HepG2 (cell line): ENCODE measurements around the gene PAQR7. TPM values are rescaled to one million over a fixed set of nuclear protein-coding genes. Genes with fewer than 3 reads are reported as not detected.

ENCODE experiments used
- JDP2 ChIP-seq: sonication (generic); formaldehyde crosslinking; IDR thresholded peaks from 2 replicates; pipeline ENCODE4 v1.8.1; 2022; ENCODE audit warnings: missing genetic modification reagents, borderline replicate concordance
- KLF11 ChIP-seq: IDR thresholded peaks from 2 replicates; pipeline ENCODE4 v1.6.1; 2016; ENCODE audit warnings: missing compliant biosample characterization
- KLF9 ChIP-seq: IDR thresholded peaks from 2 replicates; pipeline ENCODE4 v1.6.1; 2016; ENCODE audit warnings: low read depth
- MBD4 ChIP-seq: IDR thresholded peaks from 2 replicates; pipeline ENCODE4 v1.6.1; 2012; ENCODE audit warnings: low read length, inconsistent platforms, borderline replicate concordance
- NFKBIZ ChIP-seq: IDR thresholded peaks from 2 replicates; pipeline ENCODE4 v1.6.1; 2018; ENCODE audit warnings: missing genetic modification reagents, missing compliant biosample characterization
- RAD51 ChIP-seq: fragments of 450-650 bp; IDR thresholded peaks from 2 replicates; pipeline ENCODE4 v1.6.1; 2016; ENCODE audit warnings: borderline replicate concordance
- RFX1 ChIP-seq: fragments of 450-650 bp; IDR thresholded peaks from 2 replicates; pipeline ENCODE4 v1.6.1; 2017
- SALL2 ChIP-seq: sonication (generic); formaldehyde crosslinking; IDR thresholded peaks from 2 replicates; pipeline ENCODE4 v1.8.1; 2023; ENCODE audit warnings: mild to moderate bottlenecking, missing genetic modification reagents, inconsistent platforms
- SKI ChIP-seq: fragments of 450-650 bp; IDR thresholded peaks from one replicate; pipeline ENCODE4 v1.6.1; 2018; ENCODE audit warnings: mild to moderate bottlenecking; ENCODE audit not compliant: partially characterized antibody
- SOX13 ChIP-seq, 3 experiments: fragments of 450-650 bp in 1 of 3; sonication (generic) in 1 of 3; formaldehyde crosslinking in 1 of 3; IDR thresholded peaks in 2 of 3; conservative IDR thresholded peaks in 1 of 3; 2 replicates each; pipeline versions ENCODE4 v1.5.0 to v1.6.1; 2016 to 2020; ENCODE audit warnings: antibody characterized with exemption in 1 of 3, mild to moderate bottlenecking in 1 of 3, missing compliant biosample characterization in 1 of 3, missing genetic modification reagents in 1 of 3, moderate library complexity in 1 of 3
- SP1 ChIP-seq, 2 experiments: fragments of 450-650 bp in 1 of 2; sonication (generic) in 1 of 2; formaldehyde crosslinking in 1 of 2; IDR thresholded peaks; 2 replicates each; pipeline versions ENCODE4 v1.4.0 to v1.6.1; 2016 to 2020; ENCODE audit warnings: missing genetic modification reagents in 1 of 2
- ZBTB7A ChIP-seq: sonication (generic); formaldehyde crosslinking; IDR thresholded peaks from 2 replicates; pipeline ENCODE4 v1.8.0; 2022; ENCODE audit warnings: mild to moderate bottlenecking, missing genetic modification reagents
- ZNF274 ChIP-seq: sonication (generic); formaldehyde crosslinking; IDR thresholded peaks from 2 replicates; pipeline ENCODE4 v1.5.1; 2020; ENCODE audit warnings: mild to moderate bottlenecking, missing genetic modification reagents
- ZNF644 ChIP-seq: IDR thresholded peaks from 2 replicates; pipeline ENCODE4 v1.6.1; 2016; ENCODE audit warnings: low read depth
- ZNF841 ChIP-seq: sonication (generic); formaldehyde crosslinking; IDR thresholded peaks from 2 replicates; pipeline ENCODE4 v1.8.1; 2023; ENCODE audit warnings: missing genetic modification reagents, borderline replicate concordance
- polyA plus RNA-seq, 8 experiments: library from polyadenylated mRNA; depleted of rRNA in 3 of 8; stranded (reverse) in 7 of 8; unstranded in 1 of 8; fragments of >200 nt; fragmentation: Illumina TruSeq in 4 of 8; extraction: Trizol in 4 of 8; gene quantifications; 2 replicates each; pipeline versions ENCODE4 v1.2.1 to v1.2.3, GENCODE V29; 2011 to 2016; ENCODE audit warnings: low read depth in 4 of 8, missing spikeins in 1 of 8, mixed read lengths in 1 of 8; ENCODE audit not compliant: insufficient read depth in 1 of 8
- total RNA-seq, 5 experiments: library from RNA; depleted of rRNA; stranded (reverse); fragments of >200 nt; fragmentation: Illumina TruSeq; extraction: Trizol; gene quantifications; 2 replicates each; pipeline ENCODE4 v1.2.3, GENCODE V29; 2016; ENCODE audit warnings: low read depth in 1 of 5
- TF ChIP-seq, protein P1 (sequence below): sonication (generic); formaldehyde crosslinking; IDR thresholded peaks from 2 replicates; pipeline ENCODE4 v1.8.0; 2022; ENCODE audit warnings: mild to moderate bottlenecking, missing genetic modification reagents, moderate library complexity
- TF ChIP-seq, protein P2 (sequence below): IDR thresholded peaks from 2 replicates; pipeline ENCODE4 v1.6.1; 2016; ENCODE audit warnings: missing genetic modification reagents, missing compliant biosample characterization
- TF ChIP-seq, protein P3 (sequence below): sonication (generic); formaldehyde crosslinking; IDR thresholded peaks from 2 replicates; pipeline ENCODE4 v1.5.1; 2020; ENCODE audit warnings: mild to moderate bottlenecking, missing genetic modification reagents, borderline replicate concordance
- TF ChIP-seq, protein P4 (sequence below): sonication (generic); formaldehyde crosslinking; IDR thresholded peaks from 2 replicates; pipeline ENCODE4 v1.4.0; 2020; ENCODE audit warnings: missing genetic modification reagents, borderline replicate concordance
- TF ChIP-seq, protein P5 (sequence below): sonication (generic); formaldehyde crosslinking; IDR thresholded peaks from 2 replicates; pipeline ENCODE4 v1.4.0; 2020; ENCODE audit warnings: low read depth, mild to moderate bottlenecking, missing genetic modification reagents

The PAQR7 gene
- total and polyA plus RNA-seq, 2 of the 13 experiments (the other 11 are each of a cell fraction or from before 2014, with no cell fraction given): 13.2 to 16.6 TPM

DNA sequence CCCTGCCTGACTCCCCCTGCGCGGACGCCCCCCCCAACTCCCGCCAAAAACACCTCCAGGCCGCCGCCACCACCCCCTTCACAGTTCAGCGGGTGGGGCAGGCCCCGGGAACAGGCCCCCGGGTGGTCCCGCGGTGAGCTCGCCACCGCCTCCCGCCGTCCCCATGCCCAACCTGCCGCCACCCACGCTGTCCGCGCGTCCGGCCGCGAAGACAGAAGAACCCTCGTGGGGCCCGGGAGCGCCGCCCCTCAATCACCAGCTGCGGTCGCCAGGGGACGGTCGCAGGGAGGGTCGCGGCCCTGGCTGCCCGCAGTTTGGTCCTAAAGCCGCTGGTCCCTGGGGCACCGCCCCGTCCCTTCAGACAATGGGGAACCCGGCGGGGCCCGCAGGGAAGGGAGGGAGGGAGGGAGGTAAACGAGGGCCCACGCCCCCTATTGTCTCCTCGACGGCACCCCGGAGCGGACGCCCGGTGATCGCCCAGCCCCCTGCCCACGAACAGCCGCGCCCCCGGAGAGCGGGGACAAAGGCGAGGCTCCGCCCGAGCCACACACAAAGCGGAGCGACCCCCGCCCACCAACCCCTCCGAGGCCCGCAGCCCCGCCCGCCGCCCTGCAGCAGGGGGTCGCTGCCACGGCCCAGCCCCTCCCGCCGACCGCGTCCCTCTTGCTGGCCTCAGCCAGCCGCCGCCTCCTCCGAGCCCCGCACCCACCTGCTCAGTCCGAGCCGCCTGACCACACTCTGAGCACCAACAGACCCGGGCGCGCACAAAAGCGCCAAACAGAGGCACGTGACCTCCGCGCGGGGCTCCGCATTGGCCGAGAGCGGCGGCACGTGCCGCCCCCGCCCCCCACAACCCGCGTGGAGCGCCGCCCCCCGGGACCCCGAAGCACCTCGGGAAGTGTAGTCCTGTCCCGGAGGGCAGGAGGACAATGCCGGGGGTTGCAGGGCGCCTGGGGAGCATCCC is 30.5 kb upstream of the PAQR7 start, which contains the start of gene STMN1 (continued):
- TF ChIP-seq, protein P1, sequence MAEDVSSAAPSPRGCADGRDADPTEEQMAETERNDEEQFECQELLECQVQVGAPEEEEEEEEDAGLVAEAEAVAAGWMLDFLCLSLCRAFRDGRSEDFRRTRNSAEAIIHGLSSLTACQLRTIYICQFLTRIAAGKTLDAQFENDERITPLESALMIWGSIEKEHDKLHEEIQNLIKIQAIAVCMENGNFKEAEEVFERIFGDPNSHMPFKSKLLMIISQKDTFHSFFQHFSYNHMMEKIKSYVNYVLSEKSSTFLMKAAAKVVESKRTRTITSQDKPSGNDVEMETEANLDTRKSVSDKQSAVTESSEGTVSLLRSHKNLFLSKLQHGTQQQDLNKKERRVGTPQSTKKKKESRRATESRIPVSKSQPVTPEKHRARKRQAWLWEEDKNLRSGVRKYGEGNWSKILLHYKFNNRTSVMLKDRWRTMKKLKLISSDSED (CRISPR knock-in tag): no peak
- TF ChIP-seq JDP2 (CRISPR knock-in tag) (no peak), ZBTB7A (CRISPR knock-in tag) (no peak), RAD51 (peak; percentile 95), SALL2 (CRISPR knock-in tag) (peak; percentile 47; the same call in 1 of the 2 replicates), KLF9 (no peak), SP1 (IDR thresholded peaks at IDR 0.05) (no peak), SP1 (CRISPR knock-in tag; IDR thresholded peaks at IDR 0.05) (peak; percentile 57; the same call in 1 of the 2 replicates), ZNF644 (CRISPR knock-in tag) (no peak), KLF11 (CRISPR knock-in tag) (no peak), ZNF274 (CRISPR knock-in tag) (no peak; the same call in 1 of the 2 replicates), SKI (no peak), RFX1 (no peak), MBD4 (no peak), SOX13 (IDR thresholded peaks at IDR 0.05) (no peak), SOX13 (CRISPR knock-in tag; conservative IDR thresholded peaks at IDR 0.05 in 1 of 2, IDR thresholded peaks at IDR 0.05 in 1 of 2) (peak in 1 of 2 experiments; percentile 7; a peak in 2 of 4 replicates), NFKBIZ (CRISPR knock-in tag) (no peak), ZNF841 (CRISPR knock-in tag) (no peak)
- TF ChIP-seq, protein P2, sequence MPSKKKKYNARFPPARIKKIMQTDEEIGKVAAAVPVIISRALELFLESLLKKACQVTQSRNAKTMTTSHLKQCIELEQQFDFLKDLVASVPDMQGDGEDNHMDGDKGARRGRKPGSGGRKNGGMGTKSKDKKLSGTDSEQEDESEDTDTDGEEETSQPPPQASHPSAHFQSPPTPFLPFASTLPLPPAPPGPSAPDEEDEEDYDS (CRISPR knock-in tag): peak; percentile 94
- TF ChIP-seq, protein P3, sequence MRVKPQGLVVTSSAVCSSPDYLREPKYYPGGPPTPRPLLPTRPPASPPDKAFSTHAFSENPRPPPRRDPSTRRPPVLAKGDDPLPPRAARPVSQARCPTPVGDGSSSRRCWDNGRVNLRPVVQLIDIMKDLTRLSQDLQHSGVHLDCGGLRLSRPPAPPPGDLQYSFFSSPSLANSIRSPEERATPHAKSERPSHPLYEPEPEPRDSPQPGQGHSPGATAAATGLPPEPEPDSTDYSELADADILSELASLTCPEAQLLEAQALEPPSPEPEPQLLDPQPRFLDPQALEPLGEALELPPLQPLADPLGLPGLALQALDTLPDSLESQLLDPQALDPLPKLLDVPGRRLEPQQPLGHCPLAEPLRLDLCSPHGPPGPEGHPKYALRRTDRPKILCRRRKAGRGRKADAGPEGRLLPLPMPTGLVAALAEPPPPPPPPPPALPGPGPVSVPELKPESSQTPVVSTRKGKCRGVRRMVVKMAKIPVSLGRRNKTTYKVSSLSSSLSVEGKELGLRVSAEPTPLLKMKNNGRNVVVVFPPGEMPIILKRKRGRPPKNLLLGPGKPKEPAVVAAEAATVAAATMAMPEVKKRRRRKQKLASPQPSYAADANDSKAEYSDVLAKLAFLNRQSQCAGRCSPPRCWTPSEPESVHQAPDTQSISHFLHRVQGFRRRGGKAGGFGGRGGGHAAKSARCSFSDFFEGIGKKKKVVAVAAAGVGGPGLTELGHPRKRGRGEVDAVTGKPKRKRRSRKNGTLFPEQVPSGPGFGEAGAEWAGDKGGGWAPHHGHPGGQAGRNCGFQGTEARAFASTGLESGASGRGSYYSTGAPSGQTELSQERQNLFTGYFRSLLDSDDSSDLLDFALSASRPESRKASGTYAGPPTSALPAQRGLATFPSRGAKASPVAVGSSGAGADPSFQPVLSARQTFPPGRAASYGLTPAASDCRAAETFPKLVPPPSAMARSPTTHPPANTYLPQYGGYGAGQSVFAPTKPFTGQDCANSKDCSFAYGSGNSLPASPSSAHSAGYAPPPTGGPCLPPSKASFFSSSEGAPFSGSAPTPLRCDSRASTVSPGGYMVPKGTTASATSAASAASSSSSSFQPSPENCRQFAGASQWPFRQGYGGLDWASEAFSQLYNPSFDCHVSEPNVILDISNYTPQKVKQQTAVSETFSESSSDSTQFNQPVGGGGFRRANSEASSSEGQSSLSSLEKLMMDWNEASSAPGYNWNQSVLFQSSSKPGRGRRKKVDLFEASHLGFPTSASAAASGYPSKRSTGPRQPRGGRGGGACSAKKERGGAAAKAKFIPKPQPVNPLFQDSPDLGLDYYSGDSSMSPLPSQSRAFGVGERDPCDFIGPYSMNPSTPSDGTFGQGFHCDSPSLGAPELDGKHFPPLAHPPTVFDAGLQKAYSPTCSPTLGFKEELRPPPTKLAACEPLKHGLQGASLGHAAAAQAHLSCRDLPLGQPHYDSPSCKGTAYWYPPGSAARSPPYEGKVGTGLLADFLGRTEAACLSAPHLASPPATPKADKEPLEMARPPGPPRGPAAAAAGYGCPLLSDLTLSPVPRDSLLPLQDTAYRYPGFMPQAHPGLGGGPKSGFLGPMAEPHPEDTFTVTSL (CRISPR knock-in tag): no peak
- TF ChIP-seq, protein P4, sequence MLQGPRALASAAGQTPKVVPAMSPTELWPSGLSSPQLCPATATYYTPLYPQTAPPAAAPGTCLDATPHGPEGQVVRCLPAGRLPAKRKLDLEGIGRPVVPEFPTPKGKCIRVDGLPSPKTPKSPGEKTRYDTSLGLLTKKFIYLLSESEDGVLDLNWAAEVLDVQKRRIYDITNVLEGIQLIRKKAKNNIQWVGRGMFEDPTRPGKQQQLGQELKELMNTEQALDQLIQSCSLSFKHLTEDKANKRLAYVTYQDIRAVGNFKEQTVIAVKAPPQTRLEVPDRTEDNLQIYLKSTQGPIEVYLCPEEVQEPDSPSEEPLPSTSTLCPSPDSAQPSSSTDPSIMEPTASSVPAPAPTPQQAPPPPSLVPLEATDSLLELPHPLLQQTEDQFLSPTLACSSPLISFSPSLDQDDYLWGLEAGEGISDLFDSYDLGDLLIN: no peak
- TF ChIP-seq, protein P5, sequence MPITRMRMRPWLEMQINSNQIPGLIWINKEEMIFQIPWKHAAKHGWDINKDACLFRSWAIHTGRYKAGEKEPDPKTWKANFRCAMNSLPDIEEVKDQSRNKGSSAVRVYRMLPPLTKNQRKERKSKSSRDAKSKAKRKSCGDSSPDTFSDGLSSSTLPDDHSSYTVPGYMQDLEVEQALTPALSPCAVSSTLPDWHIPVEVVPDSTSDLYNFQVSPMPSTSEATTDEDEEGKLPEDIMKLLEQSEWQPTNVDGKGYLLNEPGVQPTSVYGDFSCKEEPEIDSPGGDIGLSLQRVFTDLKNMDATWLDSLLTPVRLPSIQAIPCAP (CRISPR knock-in tag): no peak
